Fibroblast of upper back skin (primary cell): ENCODE data around the gene MEP1B.
"Not testable (repeated sequence)": the region's sequence is repeated elsewhere in the genome, so short reads cannot be mapped to it uniquely, and the experiment has no call there.

Experiments used
- DNase-seq: peaks from one replicate; pipeline ENCODE4 v3.0.0-alpha.2; 2013

The MEP1B gene

GRCh38 chr18:32209685-32210445, 20.0 kb downstream of the MEP1B start:
- no peak for DNase-seq

- DNase-seq, result no peak
These were observed 23.9 kb downstream of the MEP1B start for GRCh38 chr18:32213693-32214092.

GRCh38 chr18:32216390-32216789, 26.6 kb downstream of the MEP1B start:
- DNase-seq, result no peak

- DNase-seq, result no peak
These were observed 29.7 kb downstream of the MEP1B start for GRCh38 chr18:32219431-32220018.

- DNase-seq, result not testable (repeated sequence)
These were observed 43.5 kb downstream of the MEP1B start for GRCh38 chr18:32233348-32233747.

GRCh38 chr18:32237049-32237448, 47.2 kb downstream of the MEP1B start:
- no peak for DNase-seq

GRCh38 chr18:32238635-32239268, 48.9 kb downstream of the MEP1B start:
- DNase-seq, result no peak

GRCh38 chr18:32242395-32242794, 52.6 kb downstream of the MEP1B start:
- no peak for DNase-seq

- DNase-seq, result no peak
These were observed 53.5 kb downstream of the MEP1B start for GRCh38 chr18:32243358-32243757.

GRCh38 chr18:32244881-32245280, 55.0 kb downstream of the MEP1B start:
- no peak for DNase-seq

GRCh38 chr18:32249147-32249929, 59.5 kb downstream of the MEP1B start:
- no peak for DNase-seq

- DNase-seq, result no peak
These were observed 61.6 kb downstream of the MEP1B start for GRCh38 chr18:32251466-32251865.

GRCh38 chr18:32252141-32252860, 62.5 kb downstream of the MEP1B start:
- no peak for DNase-seq

- no peak for DNase-seq
These were observed 65.7 kb downstream of the MEP1B start for GRCh38 chr18:32255570-32255969.

- no peak for DNase-seq
These were observed 67.4 kb downstream of the MEP1B start for GRCh38 chr18:32257084-32257785.

GRCh38 chr18:32258148-32258547, 68.3 kb downstream of the MEP1B start:
- no peak for DNase-seq

GRCh38 chr18:32258558-32259204, 68.8 kb downstream of the MEP1B start:
- DNase-seq, result no peak

GRCh38 chr18:32259553-32259952, 69.7 kb downstream of the MEP1B start:
- no peak for DNase-seq

- no peak for DNase-seq
These were observed 71.2 kb downstream of the MEP1B start for GRCh38 chr18:32261003-32261402.

GRCh38 chr18:32262092-32262491, 72.3 kb downstream of the MEP1B start:
- no peak for DNase-seq

- DNase-seq, result no peak
These were observed 74.6 kb downstream of the MEP1B start for GRCh38 chr18:32264401-32264800.

- no peak for DNase-seq
These were observed 77.6 kb downstream of the MEP1B start for GRCh38 chr18:32267463-32267862.
